Keratinocyte (primary cell): ENCODE data around the gene RPL18.

Source experiments
- CTCF ChIP-seq, 3 experiments: IDR thresholded peaks in 1 of 3; conservative IDR thresholded peaks in 1 of 3; optimal IDR thresholded peaks in 1 of 3; 2 replicates in 2 of 3; 3 replicates in 1 of 3; pipeline versions ENCODE3 to v1.5.1; 2011; ENCODE audit warnings: low read length in 3 of 3, mild to moderate bottlenecking in 3 of 3, moderate library complexity in 2 of 3, control low read depth in 1 of 3, inconsistent platforms in 1 of 3; ENCODE audit not compliant: insufficient read depth in 2 of 3; ENCODE audit errors: extremely low read depth in 1 of 3
- EZH2 ChIP-seq: IDR thresholded peaks from one replicate; pipeline ENCODE4 v1.6.1; 2012; ENCODE audit warnings: inconsistent platforms, mild to moderate bottlenecking, low read length, moderate library complexity

GRCh38 chr19:48614436-48615230 is 4.3 kb downstream of the RPL18 start, which contains the start of gene FAM83E:
- no peak for TF ChIP-seq CTCF (optimal IDR thresholded peaks at IDR 0.05 in 1 of 3, IDR thresholded peaks at IDR 0.05 in 1 of 3, conservative IDR thresholded peaks at IDR 0.05 in 1 of 3; ENCODE audit: extremely low read depth in 1 of 3, insufficient read depth in 2 of 3, low read length in 3 of 3)
- no peak for TF ChIP-seq EZH2
